CD14-positive monocyte (primary cell): ENCODE measurements around the gene MAPK8IP1. TPM values are rescaled to one million over a fixed set of nuclear protein-coding genes. Genes with fewer than 3 reads are reported as not detected.

Source experiments
- DNase-seq, 3 donors: peaks; one replicate each; pipeline ENCODE4 v3.0.0-alpha.2; 2011 to 2022
- H2AFZ ChIP-seq: 2 replicates; pipeline ENCODE4 v1.6.0; 2012; ENCODE audit warnings: mild to moderate bottlenecking, low read depth, low read length, inconsistent platforms; ENCODE audit not compliant: insufficient read depth, poor library complexity, severe bottlenecking
- H3K27ac ChIP-seq, 2 donors: 1 replicate in 1 of 2; 2 replicates in 1 of 2; pipeline ENCODE4 v1.5.1; 2012 to 2013; ENCODE audit warnings: low read length in 2 of 2, control low read depth in 1 of 2, inconsistent platforms in 1 of 2, low read depth in 1 of 2, mild to moderate bottlenecking in 1 of 2
- H3K27me3 ChIP-seq, 2 donors: one replicate each; pipeline versions ENCODE4 v1.6.0 to v1.6.1; 2011 to 2013; ENCODE audit warnings: low read length in 2 of 2; ENCODE audit not compliant: control insufficient read depth in 2 of 2, insufficient read depth in 2 of 2
- H3K36me3 ChIP-seq, 2 donors: replicated peaks in 1 of 2; 1 replicate in 1 of 2; 2 replicates in 1 of 2; pipeline versions ENCODE4 v1.5.1 to v1.6.1; 2012 to 2013; ENCODE audit warnings: low read length in 2 of 2, control low read depth in 1 of 2, inconsistent platforms in 1 of 2, mild to moderate bottlenecking in 1 of 2; ENCODE audit not compliant: insufficient read depth in 2 of 2, control insufficient read depth in 1 of 2
- H3K4me1 ChIP-seq, 2 donors: 1 replicate in 1 of 2; 2 replicates in 1 of 2; pipeline versions ENCODE4 v1.5.1 to v1.6.1; 2012 to 2013; ENCODE audit warnings: low read length in 2 of 2, control low read depth in 1 of 2, inconsistent platforms in 1 of 2, mild to moderate bottlenecking in 1 of 2, moderate library complexity in 1 of 2; ENCODE audit not compliant: insufficient read depth in 2 of 2, control insufficient read depth in 1 of 2
- H3K4me2 ChIP-seq: replicated peaks from 2 replicates; pipeline ENCODE3; 2012; ENCODE audit warnings: low read length, moderate library complexity, mild to moderate bottlenecking; ENCODE audit not compliant: poor library complexity, severe bottlenecking; ENCODE audit errors: extremely low read depth
- H3K4me3 ChIP-seq, 3 experiments: fragments of 200-600 bp in 1 of 3; sonication (generic) in 1 of 3; replicated peaks in 1 of 3; 1 replicate in 2 of 3; 2 replicates in 1 of 3; pipeline ENCODE4 v1.5.1; 2011 to 2013; ENCODE audit warnings: low read length in 3 of 3, mild to moderate bottlenecking in 3 of 3, control low read depth in 2 of 3, low read depth in 2 of 3, inconsistent platforms in 1 of 3, moderate library complexity in 1 of 3
- H3K79me2 ChIP-seq: 2 replicates; pipeline ENCODE4 v1.6.0; 2012; ENCODE audit warnings: mild to moderate bottlenecking, control low read depth, inconsistent platforms, low read length, moderate library complexity; ENCODE audit not compliant: insufficient read depth
- H3K9ac ChIP-seq: 2 replicates; pipeline ENCODE4 v1.6.0; 2017; ENCODE audit warnings: low read length, mild to moderate bottlenecking; ENCODE audit not compliant: insufficient read depth, poor library complexity, severe bottlenecking
- H3K9me3 ChIP-seq, 2 donors: replicated peaks in 1 of 2; 1 replicate in 1 of 2; 2 replicates in 1 of 2; pipeline versions ENCODE4 v1.5.1 to v1.6.1; 2012 to 2013; ENCODE audit warnings: low read length in 2 of 2, control low read depth in 1 of 2; ENCODE audit not compliant: control insufficient read depth in 1 of 2, insufficient read depth in 1 of 2
- H4K20me1 ChIP-seq: 2 replicates; pipeline ENCODE4 v1.6.0; 2012; ENCODE audit warnings: mild to moderate bottlenecking, low read length, control low read depth, moderate library complexity; ENCODE audit not compliant: insufficient read depth
- H3K27ac Mint-ChIP-seq, 7 donors: one replicate each; pipeline ENCODE4 v1.8.0; 2020; ENCODE audit warnings: mild to moderate bottlenecking in 7 of 7, mixed read lengths in 7 of 7, moderate library complexity in 6 of 7, inconsistent platforms in 2 of 7
- H3K27me3 Mint-ChIP-seq, 3 donors: one replicate each; pipeline ENCODE4 v1.8.0; 2021 to 2022; ENCODE audit warnings: low read depth in 3 of 3, mild to moderate bottlenecking in 3 of 3, mixed read lengths in 3 of 3, moderate library complexity in 3 of 3, inconsistent platforms in 1 of 3
- H3K36me3 Mint-ChIP-seq, 2 donors: one replicate each; pipeline ENCODE4 v1.8.0; 2020; ENCODE audit warnings: mixed read lengths in 2 of 2, inconsistent platforms in 1 of 2, mild to moderate bottlenecking in 1 of 2
- H3K4me1 Mint-ChIP-seq: one replicate; pipeline ENCODE4 v1.8.0; 2020; ENCODE audit warnings: mild to moderate bottlenecking, mixed read lengths
- H3K4me3 Mint-ChIP-seq, 2 donors: one replicate each; pipeline ENCODE4 v1.8.0; 2020; ENCODE audit warnings: mild to moderate bottlenecking in 2 of 2, mixed read lengths in 2 of 2, moderate library complexity in 1 of 2
- H3K9me3 Mint-ChIP-seq, 7 donors: one replicate each; pipeline ENCODE4 v1.8.0; 2020 to 2022; ENCODE audit warnings: mixed read lengths in 7 of 7, mild to moderate bottlenecking in 6 of 7, moderate library complexity in 6 of 7, inconsistent platforms in 2 of 7
- WGBS: methylation state at CpG from one replicate; pipeline ENCODE4 v1.1.5; 2013; ENCODE audit warnings: missing lambda C conversion rate; ENCODE audit not compliant: insufficient coverage; 5-methylcytosine and 5-hydroxymethylcytosine counted together
- intact Hi-C, 2 donors: fragments of 100-400 bp; cut with micrococcal nuclease; formaldehyde crosslinking; loops; one replicate each; pipeline versions ENCODE4 v1.15.0 to v1.15.1; 2023
- polyA plus RNA-seq, 3 donors: library from polyadenylated mRNA; depleted of rRNA in 1 of 3; unstranded in 2 of 3; stranded (reverse) in 1 of 3; fragments of 300-500 nt in 2 of 3; fragments of >200 nt in 1 of 3; fragmentation: Illumina TruSeq in 2 of 3; gene quantifications; 1 replicate in 2 of 3; 2 replicates in 1 of 3; pipeline ENCODE4 v1.2.3, GENCODE V29; 2012 to 2021
- TF ChIP-seq, protein P1 (sequence below): fragments of 200-600 bp; IDR thresholded peaks from one replicate; pipeline ENCODE4 v1.8.0; 2022; ENCODE audit warnings: antibody characterized with exemption, mild to moderate bottlenecking

The MAPK8IP1 gene
- polyA plus RNA-seq, 3 donors: 0.93 TPM; not detected in 2

DNA sequence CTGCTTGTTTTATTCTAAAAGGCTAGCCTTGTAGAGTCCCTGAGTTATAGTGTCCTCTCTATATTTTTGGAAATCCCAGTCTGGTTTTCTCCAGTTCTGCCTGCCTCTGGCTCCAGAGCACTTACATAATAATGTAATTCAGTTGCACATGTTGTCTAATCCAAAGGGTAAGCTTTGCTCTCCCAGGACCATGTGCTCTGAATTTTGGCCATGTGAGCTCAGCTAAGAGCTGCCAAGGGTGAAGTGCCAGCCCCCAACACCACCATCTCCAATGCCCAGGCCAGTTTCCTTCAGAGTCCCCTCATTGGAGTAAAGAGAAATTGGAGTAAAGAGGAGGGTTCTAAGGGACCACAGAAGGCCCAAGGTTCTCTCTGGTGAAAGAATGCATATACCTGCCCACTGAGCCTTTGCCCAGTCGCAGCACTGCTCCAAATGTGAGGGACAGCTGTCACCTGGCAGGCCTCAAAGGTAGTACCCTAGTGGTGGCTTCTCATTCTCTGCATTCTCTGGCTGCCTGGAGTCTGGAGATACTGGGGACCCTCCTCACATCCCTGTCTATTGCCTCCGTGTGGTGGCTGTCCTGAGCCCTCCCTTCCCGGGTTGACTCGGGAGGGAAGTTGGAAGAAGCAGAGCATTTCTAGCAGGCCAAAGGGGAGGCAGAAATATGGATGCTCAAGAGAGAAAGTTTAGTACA is 33.3 kb upstream of the MAPK8IP1 start:
- Mint-ChIP-seq H3K4me1 (peaks cover 34% of the 10 kb centered on the region), H3K36me3 (peaks cover 28 to 39% of the 10 kb centered on the region in 2 donors), H3K27ac (peak overlapping the region in 2 of 7 donors; percentile 15 to 64), H3K9me3 (no peaks in the 10 kb centered on the region), H3K4me3 (no peak overlapping the region), H3K27me3 (no peaks in the 10 kb centered on the region)
- TF ChIP-seq, protein P1, sequence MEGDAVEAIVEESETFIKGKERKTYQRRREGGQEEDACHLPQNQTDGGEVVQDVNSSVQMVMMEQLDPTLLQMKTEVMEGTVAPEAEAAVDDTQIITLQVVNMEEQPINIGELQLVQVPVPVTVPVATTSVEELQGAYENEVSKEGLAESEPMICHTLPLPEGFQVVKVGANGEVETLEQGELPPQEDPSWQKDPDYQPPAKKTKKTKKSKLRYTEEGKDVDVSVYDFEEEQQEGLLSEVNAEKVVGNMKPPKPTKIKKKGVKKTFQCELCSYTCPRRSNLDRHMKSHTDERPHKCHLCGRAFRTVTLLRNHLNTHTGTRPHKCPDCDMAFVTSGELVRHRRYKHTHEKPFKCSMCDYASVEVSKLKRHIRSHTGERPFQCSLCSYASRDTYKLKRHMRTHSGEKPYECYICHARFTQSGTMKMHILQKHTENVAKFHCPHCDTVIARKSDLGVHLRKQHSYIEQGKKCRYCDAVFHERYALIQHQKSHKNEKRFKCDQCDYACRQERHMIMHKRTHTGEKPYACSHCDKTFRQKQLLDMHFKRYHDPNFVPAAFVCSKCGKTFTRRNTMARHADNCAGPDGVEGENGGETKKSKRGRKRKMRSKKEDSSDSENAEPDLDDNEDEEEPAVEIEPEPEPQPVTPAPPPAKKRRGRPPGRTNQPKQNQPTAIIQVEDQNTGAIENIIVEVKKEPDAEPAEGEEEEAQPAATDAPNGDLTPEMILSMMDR: no peak
- Histone ChIP-seq H3K9me3 (no peaks in the 10 kb centered on the region), H3K4me3 (no peak overlapping the region), H3K4me2 (no peak overlapping the region), H3K36me3 (peaks cover 13 to 21% of the 10 kb centered on the region in 2 donors), H3K4me1 (peaks cover 22 to 24% of the 10 kb centered on the region in 2 donors), H3K27ac (peak overlapping the region in 1 of 2 donors; percentile 18), H2AFZ (no peak overlapping the region), H3K27me3 (no peaks in the 10 kb centered on the region), H3K9ac (no peak overlapping the region), H3K79me2 (peaks cover 62% of the 10 kb centered on the region), H4K20me1 (peaks cover 73% of the 10 kb centered on the region)
- intact Hi-C loops: no loop called here
- 100% methylated on average over 1 of the region's 4 CpGs for WGBS
- no peak for DNase-seq

DNA sequence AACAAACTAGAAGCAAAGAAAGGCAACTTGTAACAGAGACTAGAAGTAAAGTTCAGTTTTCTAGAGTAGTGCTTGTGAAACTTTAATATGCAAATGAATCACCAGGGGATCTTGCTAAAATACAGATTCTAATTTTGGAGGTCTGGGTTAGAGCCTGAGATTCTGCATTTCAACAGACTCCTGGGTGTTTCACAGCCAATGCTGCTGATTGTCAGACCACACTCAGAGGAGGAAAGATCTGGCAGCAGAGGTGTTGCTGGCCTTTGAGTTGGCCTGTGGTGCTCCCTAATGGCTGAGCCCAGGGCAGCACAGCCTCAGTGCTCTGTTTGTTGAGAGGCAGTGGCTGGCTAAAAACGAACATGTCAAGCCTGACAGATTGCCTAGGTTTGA is 32.7 kb upstream of the MAPK8IP1 start:
- intact Hi-C loops: no loop called here
- H3K36me3 Mint-ChIP-seq: peaks cover 31 to 45% of the 10 kb centered on the region in 2 donors
- Histone ChIP-seq H3K9me3 (no peaks in the 10 kb centered on the region), H2AFZ (no peak overlapping the region), H3K9ac (no peak overlapping the region), H3K4me3 (no peak overlapping the region), H3K27me3 (no peaks in the 10 kb centered on the region), H3K79me2 (peaks cover 58% of the 10 kb centered on the region), H3K4me2 (no peak overlapping the region), H3K4me1 (peaks cover 27 to 29% of the 10 kb centered on the region in 2 donors), H3K27ac (peak overlapping the region in 1 of 2 donors; percentile 18), H4K20me1 (peaks cover 76% of the 10 kb centered on the region), H3K36me3 (peaks cover 13 to 26% of the 10 kb centered on the region in 2 donors)
- H3K9me3 Mint-ChIP-seq: no peaks in the 10 kb centered on the region
- H3K4me1 Mint-ChIP-seq: peaks cover 39% of the 10 kb centered on the region
- H3K27me3 Mint-ChIP-seq: no peaks in the 10 kb centered on the region
- DNase-seq: no peak
- TF ChIP-seq, protein P1: no peak
- H3K27ac Mint-ChIP-seq: peak overlapping the region in 1 of 7 donors; percentile 64
- H3K4me3 Mint-ChIP-seq: no peak overlapping the region
- WGBS: no CpG with 5 or more reads among the region's 1 CpG
